H1 (cell line): Measurements from ENCODE around the gene IDH3A. TPM values are rescaled to one million over a fixed set of nuclear protein-coding genes. Genes with fewer than 3 reads are reported as not detected.

ENCODE experiments used
- CTCF ChIA-PET: fragments of 300-600 bp; sonication (Branson Sonifier 250); formaldehyde crosslinking; loops from one replicate; lab custom pipeline; 2021; ENCODE audit not compliant: partially characterized antibody; lab: Charles Lee
- POLR2A ChIA-PET: fragments of 300-600 bp; sonication (Branson Sonifier 250); formaldehyde crosslinking; loops from one replicate; lab custom pipeline; 2021; ENCODE audit warnings: inconsistent platforms; ENCODE audit not compliant: partially characterized antibody; lab: Charles Lee
- DNase-seq, 2 experiments: peaks; one replicate each; pipeline versions ENCODE4 v3.0.0 to v3.0.0-alpha.2; 2010 to 2022; ENCODE audit warnings: low spot score in 2 of 2, low read depth in 1 of 2, mixed read lengths in 1 of 2
- FAIRE-seq: peaks from 2 replicates; lab custom pipeline; 2011; peaks lifted over from hg19 to GRCh38; lab: Jason Lieb, UNC
- H2AFZ ChIP-seq: 2 replicates; pipeline ENCODE4 v1.8.1; 2012; ENCODE audit warnings: low read length, inconsistent platforms
- H2AK5ac ChIP-seq: 2 replicates; pipeline ENCODE4 v1.6.1; 2013; ENCODE audit warnings: low read depth, low read length
- H2BK120ac ChIP-seq: replicated peaks from 2 replicates; pipeline ENCODE3; 2013; ENCODE audit warnings: low read depth, low read length, inconsistent platforms
- H2BK12ac ChIP-seq: 2 replicates; pipeline ENCODE4 v1.6.1; 2013; ENCODE audit warnings: low read depth, low read length
- H2BK15ac ChIP-seq: 2 replicates; pipeline ENCODE4 v1.6.1; 2013; ENCODE audit warnings: low read length
- H2BK20ac ChIP-seq: 2 replicates; pipeline ENCODE4 v1.6.1; 2013; ENCODE audit warnings: low read length
- H2BK5ac ChIP-seq: 2 replicates; pipeline ENCODE4 v1.6.1; 2013; ENCODE audit warnings: low read depth, low read length
- H3K14ac ChIP-seq: 2 replicates; pipeline ENCODE4 v1.6.1; 2013; ENCODE audit warnings: inconsistent platforms; ENCODE audit not compliant: insufficient read length
- H3K18ac ChIP-seq: 2 replicates; pipeline ENCODE4 v1.6.1; 2013; ENCODE audit warnings: low read length; ENCODE audit errors: extremely low read depth
- H3K23ac ChIP-seq: 2 replicates; pipeline ENCODE4 v1.6.1; 2013; ENCODE audit warnings: inconsistent platforms; ENCODE audit not compliant: insufficient read length
- H3K23me2 ChIP-seq: 2 replicates; pipeline ENCODE4 v1.6.1; 2013; ENCODE audit warnings: low read depth, low read length
- H3K27ac ChIP-seq: 2 replicates; pipeline ENCODE4 v1.6.1; 2011; ENCODE audit warnings: low read depth, low read length, inconsistent platforms
- H3K27me3 ChIP-seq, 4 experiments: replicated peaks in 1 of 4; 1 replicate in 1 of 4; 2 replicates in 3 of 4; pipeline versions ENCODE4 v1.6.1 to v1.8.1; 2011 to 2013; ENCODE audit warnings: low read length in 3 of 4, mild to moderate bottlenecking in 3 of 4, inconsistent platforms in 2 of 4, mixed read lengths in 2 of 4, moderate library complexity in 1 of 4; ENCODE audit not compliant: control insufficient read depth in 3 of 4, insufficient read depth in 3 of 4; ENCODE audit errors: extremely low read depth in 1 of 4
- H3K36me3 ChIP-seq, 4 experiments: 2 replicates each; pipeline versions ENCODE4 v1.6.1 to v1.8.1; 2011 to 2013; ENCODE audit warnings: mild to moderate bottlenecking in 4 of 4, low read length in 3 of 4, moderate library complexity in 2 of 4, control low read depth in 1 of 4, inconsistent platforms in 1 of 4; ENCODE audit not compliant: insufficient read depth in 4 of 4, control insufficient read depth in 2 of 4
- H3K4ac ChIP-seq: replicated peaks from 2 replicates; pipeline ENCODE3; 2013; ENCODE audit warnings: low read length, low read depth, mixed read lengths, inconsistent platforms; ENCODE audit not compliant: insufficient read length
- H3K4me1 ChIP-seq, 4 experiments: replicated peaks in 1 of 4; 1 replicate in 1 of 4; 2 replicates in 3 of 4; pipeline versions ENCODE4 v1.6.1 to v1.8.1; 2011 to 2013; ENCODE audit warnings: low read length in 3 of 4, inconsistent platforms in 2 of 4, mixed read lengths in 1 of 4; ENCODE audit not compliant: insufficient read depth in 4 of 4, control insufficient read depth in 3 of 4
- H3K4me2 ChIP-seq, 2 experiments: 2 replicates each; pipeline versions ENCODE4 v1.6.1 to v1.8.1; 2011 to 2013; ENCODE audit warnings: low read depth in 2 of 2, low read length in 2 of 2, control low read depth in 1 of 2, inconsistent platforms in 1 of 2, mild to moderate bottlenecking in 1 of 2; ENCODE audit not compliant: insufficient read depth in 1 of 2
- H3K4me3 ChIP-seq, 4 experiments: fragments of 200-600, 300-600 bp in 1 of 4; sonication (generic), shearing (Covaris generic), sonication (Bioruptor Twin) in 1 of 4; 2 replicates each; pipeline versions ENCODE4 v1.5.1 to v1.8.1; 2011 to 2016; ENCODE audit warnings: low read length in 4 of 4, low read depth in 3 of 4, control low read depth in 2 of 4, inconsistent platforms in 2 of 4, mild to moderate bottlenecking in 2 of 4, mixed read lengths in 1 of 4, moderate library complexity in 1 of 4; ENCODE audit not compliant: insufficient read depth in 2 of 4; ENCODE audit errors: extremely low read depth in 1 of 4
- H3K56ac ChIP-seq: replicated peaks from 2 replicates; pipeline ENCODE3; 2013; ENCODE audit warnings: low read depth, mild to moderate bottlenecking, mixed read lengths, low read length, inconsistent platforms; ENCODE audit not compliant: insufficient read length
- H3K79me1 ChIP-seq: 2 replicates; pipeline ENCODE4 v1.6.1; 2013; ENCODE audit warnings: low read depth, low read length, control low read depth
- H3K79me2 ChIP-seq, 2 experiments: 2 replicates each; pipeline versions ENCODE4 v1.6.1 to v1.8.1; 2012 to 2013; ENCODE audit warnings: low read length in 2 of 2, mild to moderate bottlenecking in 2 of 2, inconsistent platforms in 1 of 2; ENCODE audit not compliant: insufficient read depth in 2 of 2, control insufficient read depth in 1 of 2
- H3K9ac ChIP-seq, 4 experiments: replicated peaks in 1 of 4; 1 replicate in 1 of 4; 2 replicates in 3 of 4; pipeline versions ENCODE4 v1.6.1 to v1.8.1; 2011 to 2013; ENCODE audit warnings: low read depth in 3 of 4, low read length in 3 of 4, control low read depth in 2 of 4, mild to moderate bottlenecking in 2 of 4, moderate library complexity in 2 of 4, inconsistent platforms in 1 of 4; ENCODE audit errors: extremely low read depth in 1 of 4
- H3K9me3 ChIP-seq, 2 experiments: 2 replicates each; pipeline versions ENCODE4 v1.6.1 to v1.8.1; 2012 to 2013; ENCODE audit warnings: mild to moderate bottlenecking in 2 of 2, moderate library complexity in 2 of 2, control low read depth in 1 of 2, inconsistent platforms in 1 of 2, low read depth in 1 of 2, low read length in 1 of 2, mixed read lengths in 1 of 2; ENCODE audit not compliant: insufficient read depth in 2 of 2
- H4K20me1 ChIP-seq, 2 experiments: replicated peaks in 1 of 2; 2 replicates each; pipeline versions ENCODE3 to v1.8.1; 2011 to 2013; ENCODE audit warnings: inconsistent platforms in 2 of 2, low read length in 2 of 2, mild to moderate bottlenecking in 1 of 2; ENCODE audit not compliant: insufficient read depth in 2 of 2, control insufficient read depth in 1 of 2
- H4K5ac ChIP-seq: 2 replicates; pipeline ENCODE4 v1.6.1; 2013; ENCODE audit warnings: low read length, low read depth, mixed read lengths, inconsistent platforms; ENCODE audit not compliant: insufficient read length
- H4K8ac ChIP-seq: 2 replicates; pipeline ENCODE4 v1.8.0; 2013; ENCODE audit warnings: mild to moderate bottlenecking, moderate library complexity, low read length, inconsistent platforms; ENCODE audit not compliant: insufficient read depth; ENCODE audit errors: extremely low read depth
- H4K91ac ChIP-seq: replicated peaks from 2 replicates; pipeline ENCODE3; 2013; ENCODE audit warnings: low read length, mixed read lengths, inconsistent platforms; ENCODE audit not compliant: insufficient read length
- EGR1 ChIP-seq: IDR thresholded peaks from 2 replicates; pipeline ENCODE4 v1.6.1; 2011; ENCODE audit warnings: low read depth, low read length, borderline replicate concordance
- WGBS, 2 experiments: shearing (Covaris generic) in 1 of 2; methylation state at CpG; one replicate each; pipeline versions ENCODE4 v1.1.6 to v1.1.7; 2013 to 2015; ENCODE audit warnings: low lambda C conversion rate in 2 of 2, mixed read lengths in 2 of 2, inconsistent platforms in 1 of 2, low coverage in 1 of 2, missing lambda C conversion rate in 1 of 2; ENCODE audit not compliant: insufficient replicate concordance in 2 of 2, insufficient coverage in 1 of 2, insufficient read length in 1 of 2; ENCODE audit errors: extremely low coverage in 1 of 2, missing lambda C conversion rate in 1 of 2; 5-methylcytosine and 5-hydroxymethylcytosine counted together
- polyA plus RNA-seq, 7 experiments: library from polyadenylated mRNA; depleted of rRNA in 3 of 7; stranded (reverse) in 5 of 7; unstranded in 2 of 7; fragments of >200 nt in 5 of 7; fragments of 200-250 nt in 2 of 7; gene quantifications; 1 replicate in 5 of 7; 2 replicates in 1 of 7; 4 replicates in 1 of 7; pipeline versions ENCODE4 v1.2.1 to v1.2.3, GENCODE V29; 2011 to 2013; ENCODE audit warnings: missing spikeins in 2 of 7, mixed read lengths in 2 of 7
- total RNA-seq: library from RNA; stranded (reverse); fragmentation: NEBNext Ultra II Directional; extraction: Animal tissue kit (Norgen Biotek cat#: 25700); gene quantifications from 2 replicates; pipeline ENCODE4 v1.2.1, GENCODE V29; 2021

Gene IDH3A
- total and polyA plus RNA-seq, 2 of the 8 experiments (the other 6 are each of a cell fraction or from before 2014, with no cell fraction given), result 23.4 to 36.8 TPM

- H2BK5ac ChIP-seq, result no peak overlapping the region
- H3K36me3 ChIP-seq, result peaks cover 0 to 13% (median 8%) of the 10 kb centered on the region in 4 experiments; a peak in 4 of 8 replicates
- H3K23me2 ChIP-seq, result no peaks in the 10 kb centered on the region
- H2BK12ac ChIP-seq, result no peak overlapping the region
- H3K23ac ChIP-seq, result no peak overlapping the region
- H3K14ac ChIP-seq, result no peak overlapping the region
- H3K9me3 ChIP-seq, result no peaks in the 10 kb centered on the region
- H2AK5ac ChIP-seq, result no peak overlapping the region
- H3K4me1 ChIP-seq, result no peaks in the 10 kb centered on the region
- ChIA-PET CTCF (interaction anchor here (0.9 to 19.5 kb wide), 11 partner anchors 8 to 188 kb away, joined by 3 to 285 read pairs (median 5); partner anchors contain the start of gene ACSBG1), POLR2A (interaction anchor here (0.6 kb wide), 1 partner anchor 59 kb away, joined by 6 read pairs; no protein-coding TSS in a partner anchor)
- H3K9ac ChIP-seq, result no peak overlapping the region
- no peak overlapping the region for H3K27ac ChIP-seq
- no peak overlapping the region for H3K56ac ChIP-seq
- no peak overlapping the region for H4K5ac ChIP-seq
- FAIRE-seq (no peak), DNase-seq (no peak)
- no peak overlapping the region for H2BK15ac ChIP-seq
- H3K18ac ChIP-seq, result no peak overlapping the region
- no peak overlapping the region for H2BK20ac ChIP-seq
- peaks cover 2 to 3% of the 10 kb centered on the region in 2 experiments for H4K20me1 ChIP-seq
- 96% methylated on average over 9 of the region's 9 CpGs; no CpG with 5 or more reads in 1 of the 2 experiments for WGBS, 2 experiments
- H3K4ac ChIP-seq, result no peak overlapping the region
- no peak overlapping the region for H3K4me3 ChIP-seq
- H3K79me1 ChIP-seq, result no peaks in the 10 kb centered on the region
- H3K27me3 ChIP-seq, result no peaks in the 10 kb centered on the region
- H2BK120ac ChIP-seq, result no peak overlapping the region
- no peak overlapping the region for H3K4me2 ChIP-seq
- no peak overlapping the region for H4K8ac ChIP-seq
- H3K79me2 ChIP-seq, result no peaks in the 10 kb centered on the region
- no peak overlapping the region for H2AFZ ChIP-seq
- H4K91ac ChIP-seq, result no peak overlapping the region
- no peak for TF ChIP-seq EGR1
These were observed 22.8 kb downstream of the IDH3A start for GRCh38 chr15:78171864-78172472.
